GM23248 (cell line): ENCODE measurements around the gene HMGN2. TPM values are rescaled to one million over a fixed set of nuclear protein-coding genes. Genes with fewer than 3 reads are reported as not detected.

Source experiments
- DNase-seq: peaks from one replicate; pipeline ENCODE4 v3.0.0-alpha.2; 2015
- H2AFZ ChIP-seq: fragments of 200-600 bp; sonication (generic); 2 replicates; pipeline ENCODE4 v1.6.1; 2016; ENCODE audit warnings: antibody characterized with exemption
- H3F3A ChIP-seq: fragments of 200-600 bp; sonication (generic); 2 replicates; pipeline ENCODE4 v1.6.1; 2016; ENCODE audit warnings: mild to moderate bottlenecking, antibody characterized with exemption, mixed run types; ENCODE audit not compliant: insufficient read depth
- H3K27ac ChIP-seq: fragments of 200-600 bp; sonication (generic); 2 replicates; pipeline ENCODE4 v1.5.1; 2016; ENCODE audit warnings: mild to moderate bottlenecking
- H3K27me3 ChIP-seq: fragments of 200-600 bp; sonication (generic); replicated peaks from 2 replicates; pipeline ENCODE4 v1.6.1; 2016; ENCODE audit warnings: mild to moderate bottlenecking; ENCODE audit not compliant: insufficient read depth
- H3K36me3 ChIP-seq: fragments of 200-600 bp; sonication (generic); 2 replicates; pipeline ENCODE4 v1.6.1; 2016; ENCODE audit warnings: low read depth, mild to moderate bottlenecking
- H3K4me1 ChIP-seq: fragments of 200-600 bp; sonication (generic); 2 replicates; pipeline ENCODE4 v1.6.1; 2016; ENCODE audit warnings: mild to moderate bottlenecking; ENCODE audit not compliant: insufficient read depth
- H3K4me2 ChIP-seq: fragments of 200-600 bp; sonication (generic); one replicate; pipeline ENCODE4 v1.6.1; 2016; ENCODE audit warnings: mild to moderate bottlenecking; ENCODE audit not compliant: unreplicated experiment
- H3K4me3 ChIP-seq: fragments of 200-600 bp; sonication (generic); 2 replicates; pipeline ENCODE4 v1.5.1; 2016; ENCODE audit warnings: mild to moderate bottlenecking
- H3K79me2 ChIP-seq: fragments of 200-600 bp; sonication (generic); 2 replicates; pipeline ENCODE4 v1.6.1; 2016; ENCODE audit warnings: mild to moderate bottlenecking; ENCODE audit not compliant: insufficient read depth
- H3K9ac ChIP-seq: fragments of 200-600 bp; sonication (generic); 2 replicates; pipeline ENCODE4 v1.6.1; 2016; ENCODE audit warnings: mild to moderate bottlenecking
- H3K9me2 ChIP-seq: fragments of 200-600 bp; sonication (generic); 2 replicates; pipeline ENCODE4 v1.6.1; 2016; ENCODE audit warnings: mixed run types, mild to moderate bottlenecking, moderate library complexity; ENCODE audit not compliant: insufficient read depth
- H3K9me3 ChIP-seq: fragments of 200-600 bp; sonication (generic); one replicate; pipeline ENCODE4 v1.6.1; 2017; ENCODE audit warnings: low read depth
- H4K20me1 ChIP-seq: fragments of 200-600 bp; sonication (generic); 2 replicates; pipeline ENCODE4 v1.6.0; 2016; ENCODE audit not compliant: insufficient read depth
- EZH2 ChIP-seq: fragments of 200-600 bp; sonication (generic); IDR thresholded peaks from 2 replicates; pipeline ENCODE4 v1.6.1; 2018; ENCODE audit warnings: antibody characterized with exemption, mild to moderate bottlenecking; ENCODE audit not compliant: insufficient read depth, poor library complexity, severe bottlenecking
- EZH2phosphoT487 ChIP-seq: fragments of 200-600 bp; sonication (generic); IDR thresholded peaks from 2 replicates; pipeline ENCODE4 v1.6.1; 2018; ENCODE audit warnings: antibody characterized with exemption, moderate library complexity, mild to moderate bottlenecking, low read depth; ENCODE audit not compliant: insufficient read depth
- WGBS, 2 experiments: methylation state at CpG; one replicate each; pipeline ENCODE4 v1.1.6; 2015 to 2017; ENCODE audit warnings: low lambda C conversion rate in 2 of 2, low coverage in 1 of 2; ENCODE audit errors: missing lambda C conversion rate in 2 of 2; 5-methylcytosine and 5-hydroxymethylcytosine counted together
- in situ Hi-C: fragments of 300-500 bp; cut with MboI; formaldehyde crosslinking; loops from 2 replicates; pipeline ENCODE4 v1.15.0; 2020
- polyA plus RNA-seq: library from polyadenylated mRNA; unstranded; fragments of >200 nt; fragmentation: Nextera tagmentation; extraction: Ambion mirVana; gene quantifications from 2 replicates; pipeline ENCODE4 v1.2.1, GENCODE V29; 2016
- total RNA-seq: library from RNA; depleted of rRNA; stranded (reverse); fragments of >200 nt; shearing (Covaris generic); gene quantifications from 2 replicates; pipeline ENCODE4 v1.2.3, GENCODE V29; 2014; rRNA removed

Gene HMGN2
- total and polyA plus RNA-seq, 2 experiments from 2014 or later = 216 to 669 TPM

DNA sequence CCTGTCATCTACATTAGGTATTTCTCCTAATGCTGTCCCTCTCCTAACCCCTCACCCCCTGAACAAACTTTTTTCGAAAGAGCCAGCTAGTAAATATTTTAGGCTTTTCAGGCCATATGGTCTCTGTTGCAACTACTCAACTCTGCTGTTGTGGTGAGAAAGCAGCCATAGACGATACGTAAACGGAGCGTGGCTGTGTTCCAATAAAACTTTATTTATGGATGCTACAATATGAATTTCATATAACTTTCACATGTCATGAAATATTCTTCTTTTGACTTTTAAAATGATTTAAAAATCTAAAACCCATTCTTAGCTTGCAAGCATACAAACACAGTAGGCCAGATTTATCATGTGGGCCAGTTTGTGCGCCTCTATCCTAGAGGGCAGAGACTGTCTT lies 46.1 kb downstream of the HMGN2 start:
- Histone ChIP-seq H3K27ac (no peak overlapping the region), H4K20me1 (no peaks in the 10 kb centered on the region), H3K4me2 (no peak overlapping the region), H3K79me2 (no peaks in the 10 kb centered on the region), H2AFZ (no peak overlapping the region), H3K36me3 (no peaks in the 10 kb centered on the region), H3K9me3 (no peaks in the 10 kb centered on the region), H3K9me2 (no peaks in the 10 kb centered on the region), H3K9ac (no peak overlapping the region), H3K4me1 (no peaks in the 10 kb centered on the region), H3F3A (no peaks in the 10 kb centered on the region), H3K4me3 (no peak overlapping the region), H3K27me3 (no peaks in the 10 kb centered on the region)
- no peak for DNase-seq
- no peak for TF ChIP-seq EZH2
- TF ChIP-seq EZH2phosphoT487 = no peak
- in situ Hi-C loops = no loop called here
- WGBS, 2 experiments = 58% methylated on average over 6 of the region's 6 CpGs

DNA sequence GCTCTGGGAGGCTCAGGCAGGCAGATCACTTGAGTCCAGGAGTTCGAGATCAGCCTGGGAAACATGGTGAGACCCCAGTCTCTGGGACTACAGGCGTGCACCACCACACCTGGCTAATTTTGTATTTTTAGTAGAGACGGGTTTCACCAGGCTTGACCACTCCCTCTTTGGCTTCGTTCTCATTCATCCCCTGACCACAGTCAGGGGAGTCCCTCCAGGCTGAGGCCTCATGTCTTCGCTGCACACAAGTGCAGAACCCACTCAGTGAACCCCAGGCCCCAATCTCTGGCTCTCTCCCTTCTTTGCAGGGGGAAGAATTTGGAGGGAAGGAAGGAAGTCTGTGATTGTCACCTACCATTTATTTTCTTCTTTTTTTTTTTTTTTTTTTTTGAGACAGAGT lies 48.1 kb downstream of the HMGN2 start:
- Histone ChIP-seq H3K9me3 (no peaks in the 10 kb centered on the region), H3K27me3 (0 out of 2 replicates have a peak, but pooled peaks cover 4% of the 10 kb centered on the region), H4K20me1 (no peaks in the 10 kb centered on the region), H3K27ac (no peak overlapping the region), H3K4me1 (no peaks in the 10 kb centered on the region), H2AFZ (no peak overlapping the region), H3K9me2 (no peaks in the 10 kb centered on the region), H3K4me3 (no peak overlapping the region), H3K9ac (no peak overlapping the region), H3K4me2 (no peak overlapping the region), H3K79me2 (no peaks in the 10 kb centered on the region), H3F3A (no peaks in the 10 kb centered on the region), H3K36me3 (no peaks in the 10 kb centered on the region)
- TF ChIP-seq EZH2 = no peak
- TF ChIP-seq EZH2phosphoT487 = no peak
- no peak for DNase-seq
- 67 to 70% methylated on average over 5 of the region's 5 CpGs for WGBS, 2 experiments
- in situ Hi-C loops = no loop called here

DNA sequence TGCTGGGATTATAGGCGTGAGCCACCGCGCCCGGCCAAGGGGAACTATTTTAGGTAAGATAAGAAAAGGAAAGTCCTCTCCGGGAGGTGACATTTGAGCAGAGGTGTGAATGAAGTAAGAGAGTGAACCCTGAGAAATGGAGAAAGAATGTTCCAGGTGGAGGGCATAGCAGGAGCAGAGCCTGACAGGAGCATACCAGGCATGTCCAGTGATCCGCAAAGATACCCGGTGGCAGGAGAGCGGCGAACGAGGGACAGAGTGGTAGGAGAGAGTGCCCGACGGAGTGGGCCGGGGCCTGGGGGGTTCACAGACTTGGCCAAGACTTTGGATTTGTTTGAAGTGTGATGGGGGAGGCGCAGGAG lies 49.4 kb downstream of the HMGN2 start:
- Histone ChIP-seq H3K27ac (no peak overlapping the region), H4K20me1 (no peaks in the 10 kb centered on the region), H3K36me3 (no peaks in the 10 kb centered on the region), H3K79me2 (no peaks in the 10 kb centered on the region), H3K27me3 (0 out of 2 replicates have a peak, but pooled peaks cover 4% of the 10 kb centered on the region), H3K9me2 (no peaks in the 10 kb centered on the region), H3K4me2 (no peak overlapping the region), H3K9ac (no peak overlapping the region), H3K9me3 (no peaks in the 10 kb centered on the region), H3F3A (no peaks in the 10 kb centered on the region), H3K4me3 (no peak overlapping the region), H3K4me1 (no peaks in the 10 kb centered on the region), H2AFZ (no peak overlapping the region)
- in situ Hi-C loops = no loop called here
- TF ChIP-seq EZH2 = no peak
- no peak for TF ChIP-seq EZH2phosphoT487
- no peak for DNase-seq
- 57 to 58% methylated on average over 14 of the region's 14 CpGs for WGBS, 2 experiments

DNA sequence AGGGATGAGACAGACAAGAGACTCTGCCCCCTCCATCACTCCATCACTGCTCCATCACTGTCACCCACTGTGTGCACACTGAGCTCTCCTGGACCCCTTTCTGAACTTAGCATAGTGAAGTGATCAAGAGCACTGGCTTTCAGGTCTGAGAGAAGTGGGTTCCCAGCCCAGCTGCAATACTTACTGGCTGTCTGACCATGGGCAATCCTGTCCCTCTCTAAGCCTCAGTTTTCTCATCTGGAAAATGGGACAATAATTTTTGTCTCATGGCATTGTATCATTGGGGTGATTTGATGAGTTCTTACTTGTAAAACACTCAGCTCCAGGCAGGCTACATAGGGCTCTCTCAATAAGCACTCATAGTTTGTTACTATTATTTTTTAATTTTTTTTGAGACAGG lies 49.8 kb downstream of the HMGN2 start:
- TF ChIP-seq EZH2phosphoT487 = no peak
- no peak for TF ChIP-seq EZH2
- Histone ChIP-seq H3K4me1 (no peaks in the 10 kb centered on the region), H4K20me1 (no peaks in the 10 kb centered on the region)

DNA sequence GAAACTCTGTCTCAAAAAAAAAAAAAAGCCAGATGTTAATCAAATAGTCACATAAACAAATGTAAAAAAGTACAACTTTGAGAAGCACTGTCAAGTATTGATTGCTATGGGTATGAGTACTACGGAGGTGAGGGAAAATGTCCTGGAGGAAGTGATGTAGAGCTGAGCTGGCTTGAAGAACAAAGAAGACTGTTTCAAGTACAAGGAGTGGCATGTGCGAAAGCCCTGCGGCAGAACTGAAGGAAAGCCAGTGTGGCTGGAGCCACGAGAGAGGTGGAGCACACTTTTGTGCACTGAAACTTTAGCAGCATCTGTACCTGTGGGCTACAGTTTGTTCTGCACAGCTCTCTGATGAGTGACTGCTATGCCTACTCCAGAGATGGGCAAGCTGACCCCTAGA lies 51.9 kb downstream of the HMGN2 start:
- no peaks in the 10 kb centered on the region for H3K79me2 ChIP-seq
- no peak for DNase-seq
- no peak overlapping the region for H3K9ac ChIP-seq
- 0 out of 2 replicates have a peak, but pooled peaks cover 4% of the 10 kb centered on the region for H3K27me3 ChIP-seq
- H3K27ac ChIP-seq = no peak overlapping the region
- H3K36me3 ChIP-seq = no peaks in the 10 kb centered on the region
- no peaks in the 10 kb centered on the region for H4K20me1 ChIP-seq
- WGBS, 2 experiments = 92 to 97% methylated on average over 4 of the region's 4 CpGs
- no peak overlapping the region for H3K4me2 ChIP-seq
- TF ChIP-seq EZH2 (no peak), EZH2phosphoT487 (no peak)
- H3K9me3 ChIP-seq = no peaks in the 10 kb centered on the region
- no peaks in the 10 kb centered on the region for H3F3A ChIP-seq
- in situ Hi-C loops = no loop called here
- no peak overlapping the region for H2AFZ ChIP-seq
- no peak overlapping the region for H3K4me3 ChIP-seq
- H3K9me2 ChIP-seq = no peaks in the 10 kb centered on the region
- no peaks in the 10 kb centered on the region for H3K4me1 ChIP-seq

More for the DNA sequence above, 49.8 kb downstream of the HMGN2 start:
- H3K9me3 ChIP-seq = no peaks in the 10 kb centered on the region
- H3K27me3 ChIP-seq = 0 out of 2 replicates have a peak, but pooled peaks cover 4% of the 10 kb centered on the region
- in situ Hi-C loops = no loop called here
- H3K4me2 ChIP-seq = no peak overlapping the region
- no peak for DNase-seq
- H2AFZ ChIP-seq = no peak overlapping the region
- H3K27ac ChIP-seq = no peak overlapping the region
- H3K79me2 ChIP-seq = no peaks in the 10 kb centered on the region
- H3K9me2 ChIP-seq = no peaks in the 10 kb centered on the region
- no peak overlapping the region for H3K9ac ChIP-seq
- H3K4me3 ChIP-seq = no peak overlapping the region
- H3K36me3 ChIP-seq = no peaks in the 10 kb centered on the region
- H3F3A ChIP-seq = no peaks in the 10 kb centered on the region

Other genes starting within 250 kb of the HMGN2 start
- 6.2 TPM in 2 replicates for gene CEP85, start 238.2 kb upstream of the HMGN2 start, total RNA-seq
- gene CEP85, start 238.2 kb upstream of the HMGN2 start, polyA plus RNA-seq = 4.6 and 5.0 TPM in 2 replicates
- 212 and 240 TPM in 2 replicates for gene SH3BGRL3, start 192.4 kb upstream of the HMGN2 start, total RNA-seq
- 2,795 and 2,825 TPM in 2 replicates for gene SH3BGRL3, start 192.4 kb upstream of the HMGN2 start, polyA plus RNA-seq
- 4.8 and 5.8 TPM in 2 replicates for gene UBXN11, start 165.8 kb upstream of the HMGN2 start, total RNA-seq
- gene UBXN11, start 165.8 kb upstream of the HMGN2 start, polyA plus RNA-seq = 11.1 and 12.7 TPM in 2 replicates
- not detected in 2 replicates for gene CD52, start 154.5 kb upstream of the HMGN2 start, total RNA-seq
- not detected in 2 replicates for gene CD52, start 154.5 kb upstream of the HMGN2 start, polyA plus RNA-seq
- gene CRYBG2, start 118.3 kb upstream of the HMGN2 start, total RNA-seq = not detected in 2 replicates
- gene CRYBG2, start 118.3 kb upstream of the HMGN2 start, polyA plus RNA-seq = not detected in 2 replicates
- not detected in 2 replicates for gene ZNF683, start 99.7 kb upstream of the HMGN2 start, total RNA-seq
- not detected in 2 replicates for gene ZNF683, start 99.7 kb upstream of the HMGN2 start, polyA plus RNA-seq
- not detected in 2 replicates for gene LIN28A, start 61.6 kb upstream of the HMGN2 start, total RNA-seq
- 0.14 and 0.15 TPM in 2 replicates for gene LIN28A, start 61.6 kb upstream of the HMGN2 start, polyA plus RNA-seq
- 50.8 and 70.6 TPM in 2 replicates for gene DHDDS, start 40.1 kb upstream of the HMGN2 start, total RNA-seq
- gene DHDDS, start 40.1 kb upstream of the HMGN2 start, polyA plus RNA-seq = 43.0 and 46.9 TPM in 2 replicates
- gene RPS6KA1, start 57.3 kb downstream of the HMGN2 start, total RNA-seq = 0.38 and 1.7 TPM in 2 replicates
- 1.1 and 1.2 TPM in 2 replicates for gene RPS6KA1, start 57.3 kb downstream of the HMGN2 start, polyA plus RNA-seq
- gene ARID1A, start 223.6 kb downstream of the HMGN2 start, total RNA-seq = 11.6 and 13.4 TPM in 2 replicates
- 8.2 and 9.4 TPM in 2 replicates for gene ARID1A, start 223.6 kb downstream of the HMGN2 start, polyA plus RNA-seq